ENCODE data around the gene HDGFL2. TPM values are rescaled to one million over a fixed set of nuclear protein-coding genes. Genes with fewer than 3 reads are reported as not detected.
A peak's percentile ranks its signal among the peaks of the same experiment; 100 is the strongest.

Gene HDGFL2
- total and polyA plus RNA-seq, 10 of the 15 experiments (the other 5 are each of a cell fraction or from before 2014, with no cell fraction given): 0.16 to 56.9 (median 25.3) TPM

GRCh38 chr19:4457654-4458395 is 14.3 kb upstream of the HDGFL2 start, which contains the start of gene UBXN6 (continued):
- TF ChIP-seq ZBTB11 (CRISPR knock-in tag; IDR thresholded peaks at IDR 0.05): no peak
- peak; percentile 52 for TF ChIP-seq NKRF (conservative IDR thresholded peaks at IDR 0.05)
- TF ChIP-seq TCF7 (IDR thresholded peaks at IDR 0.05; ENCODE audit: borderline replicate concordance): no peak
- TF ChIP-seq ZNF687 (IDR thresholded peaks at IDR 0.05): no peak
- TF ChIP-seq ETV6 (conservative IDR thresholded peaks at IDR 0.05 in 1 of 2, IDR thresholded peaks at IDR 0.05 in 1 of 2; ENCODE audit: borderline replicate concordance in 1 of 2, low read depth in 1 of 2): no peak
- TF ChIP-seq HDAC2 (IDR thresholded peaks at IDR 0.05): no peak
- no peak for TF ChIP-seq SMC3 (IDR thresholded peaks at IDR 0.05; ENCODE audit: borderline replicate concordance, low read length)
- peak; percentile 66; the same call in 1 of the 2 replicates for TF ChIP-seq ATF3 (IDR thresholded peaks at IDR 0.05; ENCODE audit: borderline replicate concordance, extremely low read depth, low read depth, low read length)
- peak; percentile 89 for TF ChIP-seq ZBTB40 (IDR thresholded peaks at IDR 0.05; ENCODE audit: borderline replicate concordance)
- TF ChIP-seq NFXL1 (IDR thresholded peaks at IDR 0.05; ENCODE audit: borderline replicate concordance): no peak
- no peak for TF ChIP-seq FOXK2 (IDR thresholded peaks at IDR 0.05)
- no peak for TF ChIP-seq NR2F1 (conservative IDR thresholded peaks at IDR 0.05)
- TF ChIP-seq EZH2 (IDR thresholded peaks at IDR 0.05; ENCODE audit: borderline replicate concordance, control insufficient read depth, low read depth, low read length): no peak
- no peak for TF ChIP-seq CEBPB (IDR thresholded peaks at IDR 0.05; ENCODE audit: borderline replicate concordance in 1 of 2, low read depth in 2 of 2, low read length in 2 of 2)

Data from GM12878 (cell line).